Dedifferentiated amniotic fluid mesenchymal stem cell (primary cell): ENCODE measurements around the gene BCAR3.
A peak's percentile ranks its signal among the peaks of the same experiment; 100 is the strongest.
"Not testable (repeated sequence)": the region's sequence is repeated elsewhere in the genome, so short reads cannot be mapped to it uniquely, and the experiment has no call there.

Source experiments
- DNase-seq: peaks from one replicate; pipeline ENCODE4 v3.0.0-alpha.2; 2016; ENCODE audit errors: extremely low spot score

Gene BCAR3

DNA sequence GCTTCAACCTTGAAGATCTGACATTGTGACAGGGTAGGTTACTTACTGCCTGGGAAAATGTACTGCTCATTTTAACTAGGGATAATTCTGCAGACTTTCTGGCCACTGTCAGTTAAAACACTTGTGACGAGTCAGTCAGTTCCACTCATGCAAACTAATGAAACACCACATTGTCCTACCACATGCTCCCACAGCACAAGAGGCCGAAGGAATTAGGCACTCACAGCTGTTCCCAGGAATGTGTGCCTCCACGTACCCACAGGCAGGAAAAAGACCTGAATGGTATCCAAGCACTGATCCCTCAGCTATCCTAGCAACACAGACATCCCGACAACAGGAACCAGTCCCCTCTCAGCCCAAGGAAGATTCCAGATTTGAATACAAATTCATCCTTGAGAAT lies 12.3 kb downstream of the BCAR3 start:
- no peak for DNase-seq

DNA sequence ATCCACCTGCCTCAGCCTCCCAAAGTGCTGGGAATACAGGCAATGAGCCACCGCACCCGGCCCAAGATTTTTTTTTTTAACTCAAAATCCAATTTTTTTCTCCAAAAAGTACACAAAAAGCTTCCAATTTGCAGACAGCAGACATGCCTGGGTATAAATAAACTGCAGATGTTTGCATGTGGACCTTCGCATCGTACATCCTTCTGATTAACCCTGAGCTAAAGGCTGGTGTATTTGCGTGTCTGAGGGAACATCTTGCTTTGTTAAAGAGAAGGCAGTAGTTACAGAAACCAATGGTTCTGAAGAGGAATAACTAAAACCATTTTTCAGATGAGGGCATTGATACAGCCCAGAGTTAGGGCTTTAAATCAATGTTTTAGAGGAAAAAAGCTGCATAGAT lies 12.7 kb downstream of the BCAR3 start:
- DNase-seq: no peak

DNA sequence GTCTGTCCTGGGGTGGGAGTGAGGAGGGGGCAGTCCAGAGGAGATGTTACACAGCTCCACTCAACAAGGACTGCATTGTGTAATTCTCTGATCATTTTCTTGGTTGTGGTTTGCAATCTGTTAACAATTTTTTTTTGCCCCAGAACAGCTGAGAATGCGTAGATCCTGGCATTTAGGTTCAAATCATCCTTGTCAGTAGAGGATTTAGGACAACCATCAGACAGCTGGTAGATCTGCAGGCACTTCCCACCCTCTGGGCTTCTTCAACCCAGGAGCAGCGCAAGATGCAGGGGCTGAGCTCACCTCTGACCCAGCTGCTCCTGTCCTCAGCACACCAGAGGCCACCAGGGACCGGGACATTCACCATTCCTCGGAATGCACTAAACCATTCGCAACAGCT lies 13.5 kb downstream of the BCAR3 start:
- DNase-seq: no peak

DNA sequence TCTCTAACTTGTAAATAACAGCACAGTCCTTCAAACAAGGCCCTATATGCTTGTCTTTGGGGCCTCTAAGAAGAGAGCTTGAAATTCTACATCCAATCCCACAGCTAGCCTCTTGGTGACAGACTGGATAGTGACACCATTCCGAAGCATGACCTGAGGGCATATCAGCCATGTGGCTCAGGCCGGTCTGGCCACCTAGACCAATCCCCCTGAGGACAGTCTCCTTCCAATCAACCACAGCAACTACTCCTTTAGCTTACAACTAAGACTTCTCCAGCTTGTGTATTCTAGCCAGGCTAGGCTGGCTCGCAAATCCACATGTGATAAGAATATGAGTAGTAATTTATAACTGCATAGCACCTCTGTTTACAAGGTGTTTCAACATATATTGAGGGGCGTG lies 14.0 kb downstream of the BCAR3 start:
- no peak for DNase-seq

DNA sequence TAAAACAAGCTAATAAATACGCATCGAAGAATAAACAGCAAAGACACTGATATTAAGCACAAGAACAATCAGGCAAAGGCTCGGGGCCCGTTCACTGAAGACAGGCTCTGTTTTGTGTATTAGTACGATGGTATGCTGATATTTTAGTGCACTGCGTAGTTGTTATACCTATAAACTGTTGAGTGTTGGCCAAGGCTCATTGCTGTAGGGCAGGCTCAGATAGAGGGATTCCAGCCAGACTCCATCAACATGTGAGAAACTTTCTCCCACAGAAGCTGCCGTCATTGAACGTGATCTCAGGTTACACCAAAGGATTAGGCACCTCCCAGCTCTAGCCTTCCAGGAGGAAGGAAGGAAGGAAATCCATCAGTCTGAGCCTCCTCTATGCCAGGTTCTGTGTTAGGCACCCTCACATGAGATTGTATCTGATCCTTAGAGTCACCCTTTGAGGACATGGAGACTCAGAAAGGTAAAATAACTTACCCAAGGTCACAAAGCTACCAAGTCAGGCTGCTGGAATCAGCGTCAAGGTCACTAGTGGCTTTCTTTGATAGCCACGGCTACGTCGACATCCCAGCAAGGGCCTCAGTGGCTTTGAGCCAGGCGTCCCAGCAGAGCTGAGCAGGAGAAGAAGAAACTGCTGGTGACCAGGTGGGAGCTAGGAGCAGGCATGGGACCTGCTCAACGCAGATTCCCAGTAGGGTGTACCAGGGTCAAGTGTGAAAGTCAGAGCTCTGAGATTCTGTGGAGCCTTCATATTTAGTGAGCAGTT lies 14.8 kb downstream of the BCAR3 start:
- no peak for DNase-seq

DNA sequence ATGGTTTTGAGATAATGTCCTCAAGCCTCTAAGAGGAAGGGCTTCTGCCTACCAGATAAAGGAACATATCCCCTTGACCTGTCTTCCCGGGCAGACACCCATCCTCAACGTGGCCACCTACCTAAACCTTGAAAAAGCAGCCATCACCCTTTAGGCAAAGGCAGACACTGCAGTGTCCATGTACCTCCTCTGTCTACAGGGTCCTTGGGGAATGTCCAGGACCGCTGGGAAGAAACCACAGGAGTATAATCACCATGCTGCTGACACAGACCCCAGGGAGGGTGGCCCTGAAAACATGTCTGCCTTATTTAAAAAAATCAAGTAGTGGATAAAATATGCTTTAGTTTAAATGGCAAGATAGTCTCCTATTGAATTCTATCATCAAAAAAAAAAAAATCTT lies 16.6 kb downstream of the BCAR3 start:
- DNase-seq: no peak

DNA sequence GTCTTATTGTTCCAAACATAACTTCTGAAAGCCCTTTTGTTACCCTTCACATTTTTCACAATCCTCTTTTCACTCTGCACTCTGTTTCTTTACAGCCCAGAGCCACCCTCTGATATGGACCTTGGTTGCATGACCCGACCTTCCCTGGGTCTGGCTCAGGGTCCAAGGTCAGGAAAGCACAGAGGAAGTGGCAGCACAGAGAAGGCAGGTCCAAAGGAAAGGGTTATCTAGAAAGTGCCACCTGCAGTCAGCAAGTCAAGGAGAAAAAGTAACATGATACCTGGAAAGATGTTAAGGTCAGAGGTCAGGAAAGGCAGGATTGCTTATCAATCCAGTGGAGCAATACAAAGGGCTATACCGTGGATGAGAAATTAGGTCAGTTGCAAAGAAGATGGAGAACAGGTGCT lies 18.4 kb downstream of the BCAR3 start:
- DNase-seq: no peak

DNA sequence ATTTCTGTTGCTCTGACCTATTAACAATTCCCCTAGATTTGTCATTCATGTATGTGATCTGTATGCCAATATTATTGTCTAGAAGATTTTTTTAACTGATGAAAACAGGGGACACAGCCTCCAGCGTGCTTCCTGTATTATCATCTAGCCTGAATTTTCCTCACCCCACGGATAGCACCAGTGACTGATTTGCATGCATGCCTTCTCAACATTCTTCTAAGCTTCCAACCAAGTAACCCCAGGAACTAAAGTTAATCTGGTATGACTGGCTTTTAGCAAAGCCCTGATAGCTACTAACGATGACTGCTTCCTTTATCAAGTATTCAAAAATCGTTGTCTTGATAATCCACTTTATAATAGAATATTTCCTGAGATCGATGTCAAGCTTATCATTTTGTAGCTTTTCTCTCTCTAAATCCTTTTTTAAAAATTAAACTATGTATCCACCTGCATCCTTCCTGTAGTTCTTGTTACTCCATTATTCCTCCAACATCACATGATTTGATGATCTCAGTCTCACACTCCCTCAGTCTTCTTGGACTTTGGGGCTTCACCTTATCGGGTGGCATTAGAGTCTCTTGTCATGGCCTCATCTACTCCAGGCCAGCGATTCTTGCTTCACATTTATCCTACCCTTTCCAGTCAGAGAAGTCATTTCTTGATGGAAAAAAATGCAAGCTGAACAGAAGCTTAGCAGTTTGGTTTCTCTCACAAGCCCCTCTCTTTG lies 19.0 kb downstream of the BCAR3 start:
- peak; percentile 26 for DNase-seq

DNA sequence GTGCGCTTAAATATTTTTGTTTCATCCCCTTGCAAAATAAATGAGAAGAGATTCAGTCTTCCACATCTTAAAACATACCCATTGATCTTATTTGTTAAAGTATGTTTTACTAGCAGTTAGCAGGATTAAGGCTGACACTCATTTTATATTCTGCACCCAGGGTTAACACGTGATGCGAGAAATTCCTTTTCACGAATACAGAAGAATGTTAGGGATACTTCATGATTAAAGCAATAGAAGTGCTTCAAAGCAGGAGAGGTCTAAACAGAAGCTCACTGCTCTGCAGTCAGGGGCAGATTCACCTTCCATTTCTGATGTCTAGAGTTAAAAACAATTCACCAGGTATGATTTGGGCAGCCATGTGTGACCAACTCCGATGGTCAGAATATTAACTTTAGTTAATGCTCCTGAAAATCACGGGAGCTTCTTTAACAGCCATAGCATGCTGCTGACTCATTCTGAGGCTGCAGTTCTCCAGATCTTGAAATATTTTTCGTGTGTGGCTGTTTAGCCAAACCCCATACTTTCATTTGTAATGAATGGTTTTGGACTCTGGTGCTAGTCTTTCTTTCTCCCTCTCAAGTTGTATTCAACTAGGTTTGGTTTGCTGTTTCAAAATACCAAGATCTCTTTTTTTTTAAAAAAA lies 19.7 kb downstream of the BCAR3 start:
- peak; percentile 79 for DNase-seq

DNA sequence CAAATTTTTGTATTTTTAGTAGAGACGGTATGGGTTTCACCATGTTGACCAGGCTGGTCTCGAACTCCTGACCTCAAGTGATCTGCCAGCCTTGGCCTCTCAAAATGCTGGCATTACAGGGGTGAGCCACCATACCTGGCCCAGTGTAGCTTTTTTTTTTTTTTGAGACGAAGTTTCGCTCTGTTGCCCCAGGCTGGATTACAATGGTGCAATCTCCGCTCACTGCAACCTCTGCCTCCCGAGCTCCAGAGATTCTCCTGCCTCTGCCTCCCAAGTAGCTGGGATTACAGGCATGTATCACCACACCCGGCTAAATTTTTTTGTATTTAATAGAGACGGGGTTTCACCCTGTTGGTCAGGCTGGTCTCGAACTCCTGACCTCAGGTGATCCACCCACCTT lies 20.3 kb downstream of the BCAR3 start:
- DNase-seq: not testable (repeated sequence)

DNA sequence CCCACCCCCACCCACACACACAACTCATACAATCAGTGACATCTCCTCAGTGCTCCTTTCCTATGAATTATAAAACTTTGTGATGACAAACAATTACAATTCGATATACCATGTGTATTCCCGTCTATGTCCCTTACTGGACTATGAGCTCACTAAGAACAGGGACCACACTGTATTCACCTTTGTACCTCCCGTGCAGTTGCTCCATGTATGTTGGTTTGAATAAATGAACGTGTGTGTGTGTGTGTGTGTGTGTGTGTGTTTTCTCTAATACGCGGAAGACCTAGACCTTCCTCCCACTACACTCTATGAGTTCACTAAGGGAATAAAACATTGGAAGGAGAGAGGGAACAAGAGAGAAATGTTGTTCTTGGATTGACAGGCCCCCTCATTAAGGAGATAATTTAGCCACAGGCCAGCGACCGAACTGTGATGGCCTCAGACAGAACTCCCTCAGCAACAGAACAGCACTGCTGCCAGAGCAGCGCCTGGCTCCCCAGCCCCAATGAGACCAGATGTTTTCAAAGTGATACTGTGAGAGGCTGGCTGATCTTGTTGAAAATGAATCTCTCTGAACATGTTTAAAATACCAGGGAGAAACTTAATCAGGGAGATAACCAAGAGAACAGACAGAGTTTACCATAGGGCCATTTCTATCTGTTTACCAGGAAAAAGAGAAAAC lies 21.7 kb downstream of the BCAR3 start:
- DNase-seq: no peak

DNA sequence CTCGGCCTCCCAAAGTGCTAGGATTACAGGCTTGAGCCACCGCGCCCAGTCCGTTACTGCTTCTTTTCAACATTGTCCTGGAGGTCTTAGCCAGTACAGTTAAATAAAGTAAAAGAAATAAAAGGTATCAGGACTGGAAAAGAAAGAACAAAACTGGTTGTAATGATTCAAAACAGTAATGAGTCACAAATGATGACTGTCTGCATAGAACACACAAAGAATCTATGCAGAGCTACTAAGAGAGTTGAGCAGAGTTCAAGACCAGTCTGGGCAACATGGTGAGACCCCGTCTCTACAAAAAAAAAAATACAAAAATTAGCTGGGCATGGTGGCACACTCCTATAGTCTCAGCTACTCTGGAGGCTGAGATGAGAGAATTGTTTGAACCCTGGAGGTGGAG lies 23.4 kb downstream of the BCAR3 start:
- DNase-seq: no peak

DNA sequence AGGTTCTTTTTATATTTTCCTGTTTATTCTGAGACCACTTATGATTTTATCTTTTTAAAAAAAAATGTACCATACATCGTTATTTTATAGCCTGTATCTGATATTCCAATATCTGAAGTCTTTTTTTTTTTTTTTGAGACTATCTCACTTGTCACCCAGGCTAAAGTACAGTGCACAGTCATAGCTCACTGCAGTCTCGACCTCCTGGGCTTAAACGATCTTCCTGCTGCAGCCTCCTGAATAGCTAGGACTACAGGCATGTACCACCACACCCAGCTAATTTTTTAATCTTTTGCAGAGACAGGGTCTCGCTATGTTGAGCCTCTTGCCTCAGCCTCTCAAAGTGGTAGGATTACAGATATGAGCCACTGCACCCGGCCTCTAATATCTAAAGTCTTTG lies 25.1 kb downstream of the BCAR3 start:
- DNase-seq: no peak

DNA sequence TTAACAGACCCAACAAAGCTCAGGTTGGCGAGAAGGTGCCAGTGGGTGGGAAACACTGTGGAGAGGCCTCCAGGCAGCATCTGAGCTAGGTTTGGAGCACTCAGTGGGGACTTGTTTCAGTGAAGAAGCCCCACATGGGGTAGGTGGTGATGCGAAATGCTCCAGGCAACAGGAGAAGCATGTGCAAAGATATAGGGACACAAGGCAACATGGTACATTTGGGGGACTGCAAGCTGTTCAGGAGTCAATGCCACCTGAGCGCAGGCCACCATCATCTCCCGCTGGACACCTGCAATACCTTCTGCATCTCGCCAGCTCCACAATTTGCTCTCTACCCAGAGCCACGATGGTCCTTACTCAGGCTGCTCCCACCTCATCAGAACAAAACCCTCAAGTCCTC lies 28.0 kb downstream of the BCAR3 start:
- no peak for DNase-seq

DNA sequence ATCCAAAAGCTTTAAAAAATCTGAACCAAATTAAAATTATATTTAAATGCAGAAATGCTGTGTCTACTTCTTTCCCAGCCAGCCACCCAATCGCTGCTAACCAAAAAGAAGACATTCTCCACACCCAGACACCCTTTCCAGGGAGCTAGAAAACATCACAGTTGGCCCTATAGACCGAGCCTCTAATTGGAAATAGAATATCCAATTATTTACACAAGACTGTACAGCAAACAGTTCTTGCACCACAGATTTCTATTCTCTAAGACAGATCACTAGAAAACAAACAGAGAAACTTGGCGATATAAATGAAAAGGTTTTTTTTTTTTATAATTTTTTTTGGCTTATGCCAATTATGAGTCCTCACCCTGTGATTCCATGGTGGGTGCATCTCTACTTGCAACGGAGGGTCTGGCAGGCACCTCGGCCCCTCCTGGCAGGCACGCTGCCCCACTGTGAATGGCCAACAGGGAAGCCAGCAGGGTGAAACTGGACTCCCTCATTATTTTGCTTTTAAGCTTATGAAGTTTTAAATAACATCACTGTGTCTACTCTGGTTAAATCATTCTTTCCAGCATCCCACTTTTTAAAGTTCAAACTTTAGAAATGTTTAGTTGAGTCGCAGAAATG lies 29.2 kb downstream of the BCAR3 start:
- no peak for DNase-seq

DNA sequence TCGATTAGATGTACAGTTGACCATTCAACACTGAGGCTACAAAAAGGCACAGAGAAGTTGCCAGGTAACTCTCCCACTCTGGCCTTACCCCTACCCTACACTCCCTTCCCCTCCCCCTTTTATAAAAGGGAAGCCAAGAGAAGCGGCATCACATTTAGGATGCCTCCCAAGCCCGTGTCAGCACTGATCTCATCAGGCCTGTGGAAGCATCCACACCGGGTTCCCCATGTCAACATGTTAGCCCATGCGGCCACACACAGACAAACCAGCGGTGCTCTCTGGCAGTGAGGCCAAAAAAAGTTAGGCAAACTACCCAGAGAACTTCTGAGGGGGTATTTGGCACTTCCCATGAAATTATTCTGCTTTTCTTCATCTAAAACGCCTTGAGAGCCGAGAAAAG lies 29.9 kb downstream of the BCAR3 start:
- no peak for DNase-seq

DNA sequence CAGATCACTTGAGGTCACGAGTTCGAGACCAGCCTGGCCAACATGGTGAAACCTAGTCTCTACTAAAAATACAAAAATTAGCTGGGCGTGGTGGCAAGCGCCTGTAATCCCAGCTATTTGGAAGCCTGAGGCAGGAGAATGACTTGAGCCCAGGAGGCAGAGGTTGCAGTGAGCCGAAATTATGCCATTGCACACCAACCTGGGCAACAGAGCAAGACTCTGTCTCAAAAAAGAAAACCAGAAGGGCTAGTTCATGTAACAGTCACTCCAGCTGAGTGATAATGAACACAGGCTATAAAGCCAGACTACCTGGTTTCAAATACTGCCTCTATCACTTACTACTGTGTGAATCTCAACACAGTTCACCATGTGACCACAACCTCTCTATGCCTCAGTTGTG lies 31.5 kb downstream of the BCAR3 start:
- DNase-seq: not testable (repeated sequence)

DNA sequence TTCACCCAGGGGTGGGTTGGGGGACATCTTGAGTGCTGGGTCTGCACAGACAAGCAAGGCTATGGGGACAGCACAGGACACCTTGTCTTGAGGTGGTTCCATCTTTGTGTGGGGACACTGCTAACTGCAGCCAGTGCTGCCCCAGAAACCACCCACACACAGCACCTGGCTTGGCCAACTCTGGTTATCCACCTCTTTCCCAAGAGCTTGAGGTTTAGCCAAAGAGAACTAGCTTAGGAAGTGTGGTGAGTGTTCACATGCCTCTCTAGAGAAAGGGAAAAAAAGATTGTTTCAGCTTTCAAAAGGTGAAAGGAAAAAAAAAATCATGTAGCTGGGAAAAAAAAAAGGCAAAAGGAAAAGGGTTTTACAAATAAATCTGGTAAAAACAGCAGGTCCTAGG lies 32.4 kb downstream of the BCAR3 start:
- DNase-seq: no peak

DNA sequence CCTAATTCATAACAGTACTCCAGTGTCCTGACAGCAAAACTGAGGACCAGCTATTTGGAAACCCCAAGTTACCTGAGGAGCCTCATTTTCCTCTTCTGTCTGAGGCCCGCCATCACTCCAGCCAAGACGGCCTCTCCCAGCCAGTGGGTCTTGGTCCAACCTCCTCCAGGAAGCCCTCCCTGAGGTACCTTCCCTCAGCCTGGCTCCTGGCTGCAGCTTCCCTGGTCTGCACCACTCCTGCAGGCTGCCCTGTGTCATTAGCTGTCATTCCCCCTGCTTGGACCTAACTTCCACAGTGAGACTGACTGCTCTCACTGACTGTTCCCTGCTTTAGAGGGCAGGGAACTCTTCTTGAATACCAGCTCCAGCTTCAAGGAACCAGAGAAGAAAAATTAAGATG lies 33.0 kb downstream of the BCAR3 start:
- no peak for DNase-seq

DNA sequence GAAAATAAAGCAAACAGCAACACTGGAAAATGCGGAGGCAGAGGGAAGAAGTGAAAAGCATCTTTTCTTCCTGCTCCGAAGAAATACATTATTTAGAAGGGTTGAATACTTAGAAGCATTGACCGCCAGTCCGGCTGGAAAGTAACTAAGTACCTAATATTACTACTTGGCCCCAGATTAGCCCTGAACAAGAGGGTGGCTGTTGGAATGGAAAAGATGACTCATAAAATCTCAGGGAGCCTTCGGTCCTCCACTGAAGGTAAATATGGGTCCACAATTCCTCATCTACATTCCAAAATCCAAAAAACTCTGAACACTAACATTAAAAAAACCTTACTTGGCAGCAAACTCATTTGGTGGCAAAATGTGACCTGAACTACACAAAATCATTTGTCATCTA lies 40.1 kb downstream of the BCAR3 start:
- DNase-seq: no peak

DNA sequence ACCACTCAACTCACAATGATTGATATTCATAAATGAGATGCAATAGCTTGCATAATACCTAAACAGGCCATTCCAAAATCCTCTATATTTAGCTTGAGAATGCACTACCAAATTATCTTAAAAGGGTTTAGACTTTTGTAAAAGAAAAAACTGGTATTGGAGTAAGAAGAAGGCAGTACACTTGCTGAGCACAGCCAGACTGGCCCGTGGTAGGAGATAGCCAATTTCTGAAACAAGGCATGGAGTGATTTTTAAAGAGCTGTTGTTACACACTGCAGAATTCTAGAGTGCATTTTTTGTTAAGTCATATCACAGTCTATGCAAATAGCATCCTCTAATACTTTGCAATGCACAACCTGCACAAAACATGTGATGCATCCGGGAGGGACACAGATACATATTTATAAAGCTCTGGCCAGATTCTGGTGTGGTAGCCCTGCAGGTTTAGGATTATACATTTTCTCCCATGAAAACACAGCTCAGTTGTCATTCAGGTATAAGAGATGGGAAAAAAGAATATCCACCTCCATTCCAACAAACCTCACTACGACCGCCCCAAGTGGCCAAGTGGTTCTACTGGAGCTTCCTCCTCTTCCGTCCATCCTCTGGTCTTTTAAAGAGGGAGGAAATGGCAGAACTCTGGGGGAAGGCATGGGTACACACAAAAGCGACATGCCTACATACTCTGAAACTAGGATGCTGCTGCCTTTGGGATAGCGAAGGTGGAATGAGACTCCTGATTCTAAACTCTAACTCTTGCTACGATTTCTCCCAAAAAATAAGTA lies 40.8 kb downstream of the BCAR3 start:
- no peak for DNase-seq
